Esophagus squamous epithelium (tissue), 4 donors: Measurements from ENCODE around the gene CDC16.

Source experiments
- CTCF ChIP-seq, 6 experiments: fragments of 450-650 bp in 4 of 6; fragments of 200-600 bp in 2 of 6; sonication (generic) in 2 of 6; IDR thresholded peaks; one replicate each; pipeline ENCODE4 v1.5.1; 2016 to 2019; ENCODE audit warnings: antibody characterized with exemption in 6 of 6, mild to moderate bottlenecking in 4 of 6, moderate library complexity in 4 of 6
- POLR2A ChIP-seq, 4 donors: fragments of 450-650 bp; IDR thresholded peaks; one replicate each; pipeline ENCODE4 v1.6.1; 2017; ENCODE audit warnings: antibody characterized with exemption in 4 of 4, mild to moderate bottlenecking in 4 of 4, moderate library complexity in 3 of 4

GRCh38 chr13:114256547-114256946 lies 21.9 kb downstream of the CDC16 start:
- no peak for TF ChIP-seq CTCF (IDR thresholded peaks at IDR 0.05)
- TF ChIP-seq POLR2A (IDR thresholded peaks at IDR 0.05) = no peak
